Measurements from ENCODE around the gene POLK. TPM values are rescaled to one million over a fixed set of nuclear protein-coding genes. Genes with fewer than 3 reads are reported as not detected.

POLK gene
- total RNA-seq, 1 donor from 2014 or later, result 22.4 TPM

GRCh38 chr5:75612226-75612569 is 100.5 kb downstream of the POLK start:
- no peak for TF ChIP-seq CTCF (IDR thresholded peaks at IDR 0.05; ENCODE audit: insufficient read depth, low read length, severe bottlenecking)
- Histone ChIP-seq H3K36me3 (ENCODE audit: control insufficient read depth, insufficient read depth, low read length) (no peaks in the 10 kb centered on the region), H3K27me3 (ENCODE audit: control insufficient read depth, insufficient read depth, low read length) (no peaks in the 10 kb centered on the region), H3K4me3 (ENCODE audit: low read depth, low read length) (no peak overlapping the region)
- FAIRE-seq (no peak), DNase-seq (ENCODE audit: low read depth) (no peak)

- DNase-seq (ENCODE audit: low read depth) (no peak), FAIRE-seq (no peak)
- TF ChIP-seq CTCF (IDR thresholded peaks at IDR 0.05; ENCODE audit: insufficient read depth, low read length, severe bottlenecking), result no peak
- H3K27me3 ChIP-seq (ENCODE audit: control insufficient read depth, insufficient read depth, low read length), result no peaks in the 10 kb centered on the region
- no peak overlapping the region for H3K4me3 ChIP-seq (ENCODE audit: low read depth, low read length)
- no peaks in the 10 kb centered on the region for H3K36me3 ChIP-seq (ENCODE audit: control insufficient read depth, insufficient read depth, low read length)
Observed at GRCh38 chr5:75612901-75613300, 101.2 kb downstream of the POLK start.

- DNase-seq (ENCODE audit: low read depth), result no peak
- Histone ChIP-seq H3K27me3 (ENCODE audit: control insufficient read depth, insufficient read depth, low read length) (no peaks in the 10 kb centered on the region), H3K4me3 (ENCODE audit: low read depth, low read length) (no peak overlapping the region), H3K36me3 (ENCODE audit: control insufficient read depth, insufficient read depth, low read length) (no peaks in the 10 kb centered on the region)
- no peak for FAIRE-seq
- TF ChIP-seq CTCF (IDR thresholded peaks at IDR 0.05; ENCODE audit: insufficient read depth, low read length, severe bottlenecking), result no peak
Observed at GRCh38 chr5:75614176-75614575, 102.5 kb downstream of the POLK start.

- DNase-seq (ENCODE audit: low read depth), result no peak
- TF ChIP-seq CTCF (IDR thresholded peaks at IDR 0.05; ENCODE audit: insufficient read depth, low read length, severe bottlenecking), result no peak
- Histone ChIP-seq H3K36me3 (ENCODE audit: control insufficient read depth, insufficient read depth, low read length) (no peaks in the 10 kb centered on the region), H3K27me3 (ENCODE audit: control insufficient read depth, insufficient read depth, low read length) (no peaks in the 10 kb centered on the region), H3K4me3 (ENCODE audit: low read depth, low read length) (no peak overlapping the region)
- FAIRE-seq, result no peak
Observed at GRCh38 chr5:75616371-75616881, 104.7 kb downstream of the POLK start.

- FAIRE-seq (no peak), DNase-seq (ENCODE audit: low read depth) (no peak)
- TF ChIP-seq CTCF (IDR thresholded peaks at IDR 0.05; ENCODE audit: insufficient read depth, low read length, severe bottlenecking), result no peak
- Histone ChIP-seq H3K4me3 (ENCODE audit: low read depth, low read length) (no peak overlapping the region), H3K27me3 (ENCODE audit: control insufficient read depth, insufficient read depth, low read length) (no peaks in the 10 kb centered on the region), H3K36me3 (ENCODE audit: control insufficient read depth, insufficient read depth, low read length) (no peaks in the 10 kb centered on the region)
Observed at GRCh38 chr5:75616971-75617621, 105.4 kb downstream of the POLK start.
